GM21390 (cell line): ENCODE results near the gene ITM2C.

Source experiments
- ATAC-seq: cut with Tn5 transposase; IDR thresholded peaks from one replicate; pipeline ENCODE4 v1.9.1; 2021; ENCODE audit not compliant: unreplicated experiment

ITM2C gene

GRCh38 chr2:230905448-230906421 is 41.0 kb downstream of the ITM2C start:
- ATAC-seq, result no peak

GRCh38 chr2:230906471-230907230 is 41.9 kb downstream of the ITM2C start:
- ATAC-seq, result no peak

GRCh38 chr2:230907361-230908091 is 42.8 kb downstream of the ITM2C start:
- ATAC-seq, result no peak

- no peak for ATAC-seq
Measured at GRCh38 chr2:230908092-230908594, 43.4 kb downstream of the ITM2C start.

GRCh38 chr2:230908595-230909191 is 44.0 kb downstream of the ITM2C start:
- ATAC-seq, result no peak

GRCh38 chr2:230909841-230910545 is 45.3 kb downstream of the ITM2C start:
- no peak for ATAC-seq

GRCh38 chr2:230910546-230911177 is 45.9 kb downstream of the ITM2C start:
- ATAC-seq, result no peak

GRCh38 chr2:230912046-230912445 is 47.3 kb downstream of the ITM2C start:
- no peak for ATAC-seq

- ATAC-seq, result no peak
Measured at GRCh38 chr2:230912724-230913123, 48.0 kb downstream of the ITM2C start.

- no peak for ATAC-seq
Measured at GRCh38 chr2:230913406-230914143, 48.8 kb downstream of the ITM2C start.

GRCh38 chr2:230914886-230915285 is 50.1 kb downstream of the ITM2C start:
- ATAC-seq, result no peak

GRCh38 chr2:230915319-230915718 is 50.6 kb downstream of the ITM2C start:
- ATAC-seq, result no peak

GRCh38 chr2:230916218-230916617 is 51.5 kb downstream of the ITM2C start:
- ATAC-seq, result no peak

- ATAC-seq, result no peak
Measured at GRCh38 chr2:230919240-230919639, 54.5 kb downstream of the ITM2C start.

GRCh38 chr2:230919681-230920080 is 54.9 kb downstream of the ITM2C start:
- no peak for ATAC-seq

GRCh38 chr2:230920167-230920566 is 55.4 kb downstream of the ITM2C start:
- no peak for ATAC-seq

GRCh38 chr2:230921806-230922595 is 57.3 kb downstream of the ITM2C start:
- ATAC-seq, result no peak
